ENCODE data around the gene HVCN1.

The HVCN1 gene

DNA sequence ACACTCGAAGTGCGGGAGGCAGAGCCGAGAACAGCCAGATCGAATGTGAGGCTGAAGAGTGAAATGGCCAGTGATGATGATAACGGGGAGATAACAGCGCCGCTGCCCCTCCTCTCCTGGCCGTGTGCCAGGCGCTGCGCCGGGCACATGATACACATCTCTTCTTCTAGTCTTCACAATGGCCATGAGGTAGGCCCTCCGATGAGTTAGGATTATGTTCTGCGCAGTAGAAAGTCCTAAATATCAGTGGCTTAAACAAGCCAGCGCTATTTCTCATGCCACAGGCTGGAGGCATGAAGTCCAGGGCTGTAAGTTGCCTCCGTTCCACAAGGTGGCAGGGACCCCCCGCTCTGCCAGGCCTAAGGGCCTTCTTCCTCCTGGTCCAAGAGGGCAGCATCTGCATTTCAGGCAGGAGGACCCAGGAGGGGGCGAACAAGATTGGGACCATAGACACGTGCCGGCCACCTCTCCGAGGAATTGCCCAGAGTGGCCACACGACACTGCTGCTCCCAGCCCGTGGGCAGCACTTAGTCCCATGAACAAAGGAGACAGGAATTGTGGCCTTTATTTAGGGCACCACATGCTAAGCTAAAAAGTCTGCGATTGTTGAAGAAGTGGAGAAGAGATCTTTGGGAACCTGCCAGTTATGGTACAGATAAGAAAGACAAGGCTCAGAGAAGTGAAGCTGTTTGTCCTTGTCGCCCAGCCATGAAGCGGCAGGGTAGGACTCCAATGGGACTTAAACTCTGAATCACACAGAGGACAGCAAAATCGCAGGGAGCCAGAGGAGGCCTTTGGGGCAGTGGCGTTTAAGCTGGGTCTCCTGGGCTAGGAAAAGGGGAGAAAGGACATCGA is 10.9 kb upstream of the HVCN1 start:
- DNase-seq (ENCODE audit: extremely low read depth, low read depth), result no peak
- no peak for TF ChIP-seq CTCF (IDR thresholded peaks at IDR 0.05; ENCODE audit: low read depth, low read length)

GRCh38 chr12:110698171-110698902 is 9.4 kb upstream of the HVCN1 start:
- TF ChIP-seq CTCF (IDR thresholded peaks at IDR 0.05; ENCODE audit: low read depth, low read length), result peak; percentile 45
- DNase-seq (ENCODE audit: extremely low read depth, low read depth), result peak; percentile 18

GRCh38 chr12:110697236-110697635 is 8.3 kb upstream of the HVCN1 start:
- DNase-seq (ENCODE audit: extremely low read depth, low read depth), result no peak
- no peak for TF ChIP-seq CTCF (IDR thresholded peaks at IDR 0.05; ENCODE audit: low read depth, low read length)

DNA sequence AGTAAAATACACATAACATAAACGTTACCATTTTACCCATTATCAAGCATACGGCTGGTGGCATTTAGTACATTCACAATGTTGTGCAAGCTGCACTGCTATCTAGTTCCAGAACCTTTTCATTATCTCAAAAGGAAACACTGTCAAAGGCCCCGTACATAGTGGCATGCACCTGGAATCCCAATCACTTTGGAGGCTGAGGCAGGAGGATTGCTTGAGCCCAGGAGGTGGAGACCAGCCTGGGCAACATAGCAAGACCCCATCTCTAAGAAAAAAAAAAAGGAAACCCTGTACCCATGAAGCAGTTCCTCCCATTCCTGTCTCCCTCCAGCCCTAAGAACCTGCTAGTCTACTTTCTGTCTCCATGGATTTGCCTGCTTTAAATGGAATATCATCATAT is 7.4 kb upstream of the HVCN1 start:
- DNase-seq (ENCODE audit: extremely low read depth, low read depth), result no peak
- no peak for TF ChIP-seq CTCF (IDR thresholded peaks at IDR 0.05; ENCODE audit: low read depth, low read length)

DNA sequence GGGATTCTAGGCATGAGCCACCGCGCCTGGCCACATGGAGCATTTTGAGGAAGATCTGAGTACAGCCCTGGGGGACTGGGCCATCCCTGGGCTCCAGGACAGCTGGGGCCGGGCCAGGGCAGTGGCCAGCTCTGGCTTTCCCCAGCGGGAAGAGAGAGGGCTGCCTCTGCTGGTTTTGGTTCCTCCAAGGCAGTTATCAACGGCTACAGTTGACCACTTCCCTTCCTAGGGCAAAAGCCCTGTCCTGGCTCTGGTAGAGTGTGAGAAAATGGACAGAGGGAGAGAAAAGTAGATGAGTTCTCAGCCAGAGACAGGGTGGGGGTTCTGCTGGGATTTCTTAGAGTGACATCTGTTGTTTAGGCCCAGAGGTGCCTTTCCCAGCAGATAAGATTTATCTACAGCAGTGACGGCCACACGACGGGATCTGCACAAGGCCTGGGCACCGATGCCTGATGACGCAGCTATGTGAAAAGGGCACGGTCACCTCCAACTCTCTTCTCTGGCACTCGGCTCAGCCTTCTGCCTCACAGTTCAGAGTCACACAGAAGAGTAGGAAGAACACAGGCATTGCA is 5.5 kb upstream of the HVCN1 start:
- no peak for TF ChIP-seq CTCF (IDR thresholded peaks at IDR 0.05; ENCODE audit: low read depth, low read length)
- DNase-seq (ENCODE audit: extremely low read depth, low read depth), result no peak

DNA sequence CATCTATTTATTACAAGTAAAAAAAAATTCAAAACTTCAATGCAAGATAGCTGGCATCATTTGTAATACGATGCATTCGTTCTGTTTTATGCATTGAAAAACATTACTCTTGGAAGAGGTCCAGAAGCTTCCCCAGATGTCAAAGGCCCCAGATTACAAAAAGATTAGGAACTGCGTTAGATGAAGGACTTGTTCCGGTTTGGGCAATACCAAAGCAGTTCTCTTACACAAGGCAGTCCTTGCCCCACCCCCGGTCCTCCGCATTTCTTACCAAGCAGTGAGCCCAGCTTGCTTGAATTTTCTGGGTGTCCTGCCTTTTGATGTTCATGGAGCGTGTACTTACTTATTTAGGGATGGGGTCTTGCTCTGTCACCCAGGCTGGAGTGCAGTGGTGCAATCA is 4.8 kb upstream of the HVCN1 start:
- DNase-seq (ENCODE audit: extremely low read depth, low read depth), result no peak
- no peak for TF ChIP-seq CTCF (IDR thresholded peaks at IDR 0.05; ENCODE audit: low read depth, low read length)

GRCh38 chr12:110690127-110690430 is 1.2 kb upstream of the HVCN1 start:
- no peak for TF ChIP-seq CTCF (IDR thresholded peaks at IDR 0.05; ENCODE audit: low read depth, low read length)
- no peak for DNase-seq (ENCODE audit: extremely low read depth, low read depth)
